Measurements from ENCODE around the gene PDIA2.

GRCh38 chr16:278863-279366, 4.0 kb upstream of the PDIA2 start:
- no peak for TF ChIP-seq CTCF (conservative IDR thresholded peaks at IDR 0.05; ENCODE audit: low read depth, low read length)
- no peak for TF ChIP-seq EZH2 (IDR thresholded peaks at IDR 0.05; ENCODE audit: borderline replicate concordance, low read depth, low read length, poor library complexity, severe bottlenecking)

Data from A673 (cell line).